GM12878 (cell line): ENCODE results near the gene CCR7. TPM values are rescaled to one million over a fixed set of nuclear protein-coding genes. Genes with fewer than 3 reads are reported as not detected.

Experiments used
- ATAC-seq: fragments of 200-7000 bp; cut with Tn5 transposase; 3 replicates; pipeline ENCODE4 v1.9.1; 2020; ENCODE audit warnings: mild to moderate bottlenecking, moderate library complexity
- BruUV-seq: library from RNA; stranded (reverse); fragments of 400-500 nt; replicated peaks from 2 replicates; lab custom pipeline; 2021; lab: Mats Ljungman, UMichigan
- CTCF ChIA-PET: fragments of 300-600 bp; sonication (Branson Sonifier 250); formaldehyde crosslinking; extraction: SDS; loops from one replicate; lab custom pipeline; 2021; ENCODE audit warnings: inconsistent platforms; lab: Yijun Ruan, JAX
- POLR2A ChIA-PET: fragments of 350-600 bp; formaldehyde crosslinking; extraction: SDS; loops from one replicate; lab custom pipeline; 2021; ENCODE audit warnings: inconsistent platforms; lab: Charles Lee
- RAD21 ChIA-PET: fragments of 300-600 bp; sonication (Branson Sonifier 250); formaldehyde crosslinking; loops from one replicate; lab custom pipeline; 2023; ENCODE audit warnings: antibody characterized with exemption; ENCODE audit not compliant: unreplicated experiment; lab: Charles Lee
- SMC1A ChIA-PET: fragments of 300-600 bp; sonication (Branson Sonifier 250); formaldehyde crosslinking; loops from one replicate; lab custom pipeline; 2023; ENCODE audit not compliant: unreplicated experiment, uncharacterized antibody; lab: Charles Lee
- DNase-seq: peaks from one replicate; pipeline ENCODE4 v3.0.0-alpha.2; 2011; ENCODE audit warnings: low read depth, low spot score
- FAIRE-seq: peaks from 3 replicates; lab custom pipeline; 2011; peaks lifted over from hg19 to GRCh38; lab: Jason Lieb, UNC
- H2AFZ ChIP-seq: 2 replicates; pipeline ENCODE4 v1.6.0; 2011; ENCODE audit warnings: low read depth, low read length, control low read depth; ENCODE audit not compliant: control insufficient read depth
- H3K27ac ChIP-seq: 2 replicates; pipeline ENCODE4 v1.5.1; 2011; ENCODE audit warnings: control low read depth; ENCODE audit not compliant: control insufficient read depth, insufficient read depth
- H3K27me3 ChIP-seq, 2 experiments: replicated peaks in 1 of 2; 2 replicates each; pipeline versions ENCODE4 v1.6.0 to v1.6.1; 2011; ENCODE audit warnings: low read length in 1 of 2; ENCODE audit not compliant: control insufficient read depth in 2 of 2, insufficient read depth in 2 of 2
- H3K36me3 ChIP-seq, 2 experiments: 2 replicates each; pipeline ENCODE4 v1.5.1; 2011; ENCODE audit warnings: low read length in 1 of 2; ENCODE audit not compliant: control insufficient read depth in 2 of 2, insufficient read depth in 2 of 2
- H3K4me1 ChIP-seq: 2 replicates; pipeline ENCODE4 v1.6.1; 2011; ENCODE audit warnings: mild to moderate bottlenecking, low read length, moderate library complexity, mixed read lengths; ENCODE audit not compliant: control insufficient read depth, insufficient read depth
- H3K4me2 ChIP-seq: 2 replicates; pipeline ENCODE4 v1.6.0; 2011; ENCODE audit warnings: control low read depth; ENCODE audit not compliant: control insufficient read depth, insufficient read depth
- H3K4me3 ChIP-seq: fragments of 200-600 bp; sonication (generic); 2 replicates; pipeline ENCODE4 v1.5.1; 2016
- H3K79me2 ChIP-seq: 2 replicates; pipeline ENCODE4 v1.6.0; 2011; ENCODE audit warnings: low read length; ENCODE audit not compliant: control insufficient read depth, insufficient read depth
- H3K9ac ChIP-seq: 2 replicates; pipeline ENCODE4 v1.8.0; 2011; ENCODE audit warnings: low read length, control low read depth, mixed read lengths; ENCODE audit not compliant: control insufficient read depth, insufficient read depth
- H3K9me3 ChIP-seq: replicated peaks from 3 replicates; pipeline ENCODE4 v1.5.1; 2011; ENCODE audit warnings: mild to moderate bottlenecking, low read length; ENCODE audit not compliant: control insufficient read depth, insufficient read depth
- H4K20me1 ChIP-seq: 2 replicates; pipeline ENCODE4 v1.6.0; 2011; ENCODE audit not compliant: control insufficient read depth, insufficient read depth
- BCL11A ChIP-seq: IDR thresholded peaks from 2 replicates; pipeline ENCODE4 v1.6.1; 2011; ENCODE audit warnings: low read depth, low read length
- BCL3 ChIP-seq: IDR thresholded peaks from 2 replicates; pipeline ENCODE4 v1.6.1; 2011; ENCODE audit warnings: borderline replicate concordance, low read depth, mild to moderate bottlenecking, moderate library complexity, low read length; ENCODE audit not compliant: insufficient read depth, poor library complexity, severe bottlenecking
- CBFB ChIP-seq: IDR thresholded peaks from 2 replicates; pipeline ENCODE4 v1.6.1; 2016; ENCODE audit warnings: antibody characterized with exemption, low read depth
- NFYA ChIP-seq: IDR thresholded peaks from 2 replicates; pipeline ENCODE4 v1.6.1; 2011; ENCODE audit warnings: low read depth, mild to moderate bottlenecking, low read length, improper control_type of control experiment, borderline replicate concordance
- PAX5 ChIP-seq: IDR thresholded peaks from 2 replicates; pipeline ENCODE4 v1.6.1; 2011; ENCODE audit warnings: low read depth, low read length, borderline replicate concordance
- POLR2AphosphoS2 ChIP-seq: IDR thresholded peaks from 2 replicates; pipeline ENCODE4 v1.6.1; 2011; ENCODE audit warnings: low read depth, mild to moderate bottlenecking, low read length, improper control_type of control experiment, moderate library complexity
- STAT1 ChIP-seq: fragments of 450-650 bp; conservative IDR thresholded peaks from 2 replicates; pipeline ENCODE4 v1.6.1; 2014; ENCODE audit warnings: antibody characterized with exemption, mild to moderate bottlenecking
- TCF3 ChIP-seq: IDR thresholded peaks from 2 replicates; pipeline ENCODE4 v1.6.1; 2012; ENCODE audit warnings: low read depth, mild to moderate bottlenecking, low read length, borderline replicate concordance; ENCODE audit not compliant: insufficient read depth
- ZNF24 ChIP-seq: fragments of 450-650 bp; IDR thresholded peaks from 2 replicates; pipeline ENCODE4 v1.6.1; 2017; ENCODE audit warnings: antibody characterized with exemption, mild to moderate bottlenecking
- WGBS: methylation state at CpG from one replicate; pipeline ENCODE4 v1.1.6; 2016; ENCODE audit warnings: low lambda C conversion rate; ENCODE audit not compliant: insufficient replicate concordance, insufficient coverage; ENCODE audit errors: missing lambda C conversion rate; 5-methylcytosine and 5-hydroxymethylcytosine counted together
- in situ Hi-C: fragments of 300-500 bp; cut with MboI; formaldehyde crosslinking; loops from 9 replicates; pipeline ENCODE4 v1.14.3; 2018; ENCODE audit warnings: mixed read lengths
- intact Hi-C: fragments of 100-400 bp; cut with micrococcal nuclease; formaldehyde crosslinking; loops from one replicate; pipeline ENCODE4 v1.14.2; 2022; ENCODE audit not compliant: unreplicated experiment
- polyA plus RNA-seq, 11 experiments: library from polyadenylated mRNA; depleted of rRNA in 4 of 11; unstranded in 6 of 11; stranded (reverse) in 5 of 11; fragments of >200 nt; fragmentation: Nextera tagmentation in 4 of 11; fragmentation: Illumina TruSeq in 1 of 11; extraction: Ambion mirVana in 4 of 11; extraction: Trizol in 1 of 11; gene quantifications; 1 replicate in 1 of 11; 2 replicates in 10 of 11; pipeline versions ENCODE4 v1.2.1 to v1.2.3, GENCODE V29; 2011 to 2016; ENCODE audit warnings: inconsistent platforms in 2 of 11, missing spikeins in 2 of 11, low read depth in 1 of 11
- total RNA-seq, 4 experiments: library from RNA; depleted of rRNA in 3 of 4; stranded (reverse); fragments of >200 nt in 3 of 4; fragmentation: Illumina TruSeq in 1 of 4; extraction: Trizol in 1 of 4; gene quantifications; 2 replicates each; pipeline versions ENCODE4 v1.2.1 to v1.2.3, GENCODE V29; 2013 to 2021
- TF ChIP-seq, protein P1 (sequence below): IDR thresholded peaks from 2 replicates; pipeline ENCODE4 v1.6.1; 2012; ENCODE audit warnings: improper control_type of control experiment, low read depth, low read length; ENCODE audit not compliant: insufficient replicate concordance

The CCR7 gene
- total and polyA plus RNA-seq, 10 of the 15 experiments (the other 5 are each of a cell fraction or from before 2014, with no cell fraction given), result 131 to 1,171 (median 260) TPM

GRCh38 chr17:40551879-40552768 lies 13.1 kb downstream of the CCR7 start:
- in situ Hi-C loops, result no loop called here
- H3K27ac ChIP-seq, result no peak overlapping the region
- H3K36me3 ChIP-seq, result peaks cover 10 to 31% of the 10 kb centered on the region in 2 experiments; a peak in 3 of 4 replicates
- ATAC-seq (peak; percentile 5), DNase-seq (no peak), FAIRE-seq (no peak)
- ChIA-PET SMC1A (interaction anchor here (1.2 to 21.2 kb wide), 4 partner anchors 15 to 108 kb away, joined by 3 to 430 read pairs (median 22); no protein-coding TSS in a partner anchor), CTCF (interaction anchor here (1.0 to 13.0 kb wide), 6 partner anchors 8 to 108 kb away, joined by 3 to 138 read pairs (median 7); no protein-coding TSS in a partner anchor), POLR2A (interaction anchor here (1.0 to 5.4 kb wide), 8 partner anchors 9 to 184 kb away, joined by 3 to 39 read pairs (median 6); no protein-coding TSS in a partner anchor), RAD21 (interaction anchor here (1.7 to 21.1 kb wide), 5 partner anchors 9 to 64 kb away, joined by 5 to 514 read pairs (median 18); no protein-coding TSS in a partner anchor)
- H3K27me3 ChIP-seq, result no peaks in the 10 kb centered on the region
- peaks cover 45% of the 10 kb centered on the region for H3K4me1 ChIP-seq
- BruUV-seq, result no TSS peak
- no peak overlapping the region for H2AFZ ChIP-seq
- no peak overlapping the region for H3K9ac ChIP-seq
- WGBS, result 75% methylated on average over 32 of the region's 32 CpGs
- H3K4me3 ChIP-seq, result no peak overlapping the region
- H4K20me1 ChIP-seq, result no peaks in the 10 kb centered on the region
- H3K9me3 ChIP-seq, result no peaks in the 10 kb centered on the region
- H3K79me2 ChIP-seq, result no peaks in the 10 kb centered on the region
- intact Hi-C loops, result no loop called here
- no peak overlapping the region for H3K4me2 ChIP-seq
- peak; percentile 74 for TF ChIP-seq BCL3
- no peak for TF ChIP-seq NFYA
- TF ChIP-seq CBFB, result peak; percentile 23; the same call in 1 of the 2 replicates
- TF ChIP-seq STAT1, result no peak
- TF ChIP-seq ZNF24, result 0 out of 2 replicates have a peak, but pooled peaks have one; percentile 37
- peak; percentile 98 for TF ChIP-seq POLR2AphosphoS2
- TF ChIP-seq PAX5, result peak; percentile 60; the same call in 1 of the 2 replicates
- TF ChIP-seq, protein P1, sequence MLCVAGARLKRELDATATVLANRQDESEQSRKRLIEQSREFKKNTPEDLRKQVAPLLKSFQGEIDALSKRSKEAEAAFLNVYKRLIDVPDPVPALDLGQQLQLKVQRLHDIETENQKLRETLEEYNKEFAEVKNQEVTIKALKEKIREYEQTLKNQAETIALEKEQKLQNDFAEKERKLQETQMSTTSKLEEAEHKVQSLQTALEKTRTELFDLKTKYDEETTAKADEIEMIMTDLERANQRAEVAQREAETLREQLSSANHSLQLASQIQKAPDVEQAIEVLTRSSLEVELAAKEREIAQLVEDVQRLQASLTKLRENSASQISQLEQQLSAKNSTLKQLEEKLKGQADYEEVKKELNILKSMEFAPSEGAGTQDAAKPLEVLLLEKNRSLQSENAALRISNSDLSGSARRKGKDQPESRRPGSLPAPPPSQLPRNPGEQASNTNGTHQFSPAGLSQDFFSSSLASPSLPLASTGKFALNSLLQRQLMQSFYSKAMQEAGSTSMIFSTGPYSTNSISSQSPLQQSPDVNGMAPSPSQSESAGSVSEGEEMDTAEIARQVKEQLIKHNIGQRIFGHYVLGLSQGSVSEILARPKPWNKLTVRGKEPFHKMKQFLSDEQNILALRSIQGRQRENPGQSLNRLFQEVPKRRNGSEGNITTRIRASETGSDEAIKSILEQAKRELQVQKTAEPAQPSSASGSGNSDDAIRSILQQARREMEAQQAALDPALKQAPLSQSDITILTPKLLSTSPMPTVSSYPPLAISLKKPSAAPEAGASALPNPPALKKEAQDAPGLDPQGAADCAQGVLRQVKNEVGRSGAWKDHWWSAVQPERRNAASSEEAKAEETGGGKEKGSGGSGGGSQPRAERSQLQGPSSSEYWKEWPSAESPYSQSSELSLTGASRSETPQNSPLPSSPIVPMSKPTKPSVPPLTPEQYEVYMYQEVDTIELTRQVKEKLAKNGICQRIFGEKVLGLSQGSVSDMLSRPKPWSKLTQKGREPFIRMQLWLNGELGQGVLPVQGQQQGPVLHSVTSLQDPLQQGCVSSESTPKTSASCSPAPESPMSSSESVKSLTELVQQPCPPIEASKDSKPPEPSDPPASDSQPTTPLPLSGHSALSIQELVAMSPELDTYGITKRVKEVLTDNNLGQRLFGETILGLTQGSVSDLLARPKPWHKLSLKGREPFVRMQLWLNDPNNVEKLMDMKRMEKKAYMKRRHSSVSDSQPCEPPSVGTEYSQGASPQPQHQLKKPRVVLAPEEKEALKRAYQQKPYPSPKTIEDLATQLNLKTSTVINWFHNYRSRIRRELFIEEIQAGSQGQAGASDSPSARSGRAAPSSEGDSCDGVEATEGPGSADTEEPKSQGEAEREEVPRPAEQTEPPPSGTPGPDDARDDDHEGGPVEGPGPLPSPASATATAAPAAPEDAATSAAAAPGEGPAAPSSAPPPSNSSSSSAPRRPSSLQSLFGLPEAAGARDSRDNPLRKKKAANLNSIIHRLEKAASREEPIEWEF, result peak; percentile 47
- peak; percentile 42; the same call in 1 of the 2 replicates for TF ChIP-seq BCL11A
- TF ChIP-seq TCF3, result peak; percentile 44; the same call in 1 of the 2 replicates
